GOT3 (cell line): Measurements from ENCODE around the gene SLC23A2.

Experiments used
- DNase-seq: peaks from one replicate; lab custom pipeline; 2025; ENCODE audit warnings: mixed read lengths; lab: John Stamatoyannopoulos, UW

SLC23A2 gene

GRCh38 chr20:4846821-4847220, 154.5 kb downstream of the SLC23A2 start:
- DNase-seq = no peak

GRCh38 chr20:4844751-4845465, 156.4 kb downstream of the SLC23A2 start:
- no peak for DNase-seq

- DNase-seq = no peak
Measured at GRCh38 chr20:4844325-4844724, 157.0 kb downstream of the SLC23A2 start.

- DNase-seq = no peak
Measured at GRCh38 chr20:4840801-4841200, 160.5 kb downstream of the SLC23A2 start.

- DNase-seq = no peak
Measured at GRCh38 chr20:4838526-4838925, 162.8 kb downstream of the SLC23A2 start.

- no peak for DNase-seq
Measured at GRCh38 chr20:4837760-4838159, 163.6 kb downstream of the SLC23A2 start.

- DNase-seq = no peak
Measured at GRCh38 chr20:4836935-4837334, 164.4 kb downstream of the SLC23A2 start.

GRCh38 chr20:4836473-4836872, 164.8 kb downstream of the SLC23A2 start:
- DNase-seq = no peak

GRCh38 chr20:4835244-4836177, 165.8 kb downstream of the SLC23A2 start:
- DNase-seq = no peak

- no peak for DNase-seq
Measured at GRCh38 chr20:4833074-4833728, 168.1 kb downstream of the SLC23A2 start.

- DNase-seq = no peak
Measured at GRCh38 chr20:4832469-4832868, 168.8 kb downstream of the SLC23A2 start.

- DNase-seq = no peak
Measured at GRCh38 chr20:4830696-4831095, 170.6 kb downstream of the SLC23A2 start.

GRCh38 chr20:4830259-4830658, 171.1 kb downstream of the SLC23A2 start:
- no peak for DNase-seq

GRCh38 chr20:4829514-4830215, 171.6 kb downstream of the SLC23A2 start:
- no peak for DNase-seq

GRCh38 chr20:4828830-4829513, 172.3 kb downstream of the SLC23A2 start:
- DNase-seq = no peak

- no peak for DNase-seq
Measured at GRCh38 chr20:4821590-4821989, 179.7 kb downstream of the SLC23A2 start.

- no peak for DNase-seq
Measured at GRCh38 chr20:4820806-4821518, 180.3 kb downstream of the SLC23A2 start.

- DNase-seq = no peak
Measured at GRCh38 chr20:4819901-4820300, 181.4 kb downstream of the SLC23A2 start.

GRCh38 chr20:4817230-4817671, 184.1 kb downstream of the SLC23A2 start:
- no peak for DNase-seq

GRCh38 chr20:4815628-4816027, 185.7 kb downstream of the SLC23A2 start:
- no peak for DNase-seq
